Central memory CD4-positive, alpha-beta T cell (primary cell): ENCODE results near the gene CACFD1.
"Not testable (repeated sequence)": the region's sequence is repeated elsewhere in the genome, so short reads cannot be mapped to it uniquely, and the experiment has no call there.

Source experiments
- DNase-seq: peaks from one replicate; pipeline ENCODE4 v3.0.0; 2022

Gene CACFD1

GRCh38 chr9:133440874-133441273 lies 18.9 kb upstream of the CACFD1 start:
- DNase-seq, result no peak

- DNase-seq, result no peak
These were observed 18.2 kb upstream of the CACFD1 start for GRCh38 chr9:133441571-133441970.

DNA sequence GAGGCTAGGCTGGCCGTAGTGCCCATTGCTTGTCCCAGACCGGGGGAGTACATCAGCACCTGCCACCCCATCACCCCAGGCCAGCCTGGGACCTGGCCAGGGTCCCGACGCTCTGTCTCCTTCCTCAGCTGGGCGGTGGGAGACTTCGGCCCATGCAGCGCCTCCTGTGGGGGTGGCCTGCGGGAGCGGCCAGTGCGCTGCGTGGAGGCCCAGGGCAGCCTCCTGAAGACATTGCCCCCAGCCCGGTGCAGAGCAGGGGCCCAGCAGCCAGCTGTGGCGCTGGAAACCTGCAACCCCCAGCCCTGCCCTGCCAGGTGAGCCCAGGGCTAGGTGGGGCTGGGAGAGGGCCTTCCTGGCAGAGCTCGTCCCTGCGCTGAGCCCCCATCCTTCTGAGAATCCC lies 16.5 kb upstream of the CACFD1 start:
- DNase-seq, result no peak

DNA sequence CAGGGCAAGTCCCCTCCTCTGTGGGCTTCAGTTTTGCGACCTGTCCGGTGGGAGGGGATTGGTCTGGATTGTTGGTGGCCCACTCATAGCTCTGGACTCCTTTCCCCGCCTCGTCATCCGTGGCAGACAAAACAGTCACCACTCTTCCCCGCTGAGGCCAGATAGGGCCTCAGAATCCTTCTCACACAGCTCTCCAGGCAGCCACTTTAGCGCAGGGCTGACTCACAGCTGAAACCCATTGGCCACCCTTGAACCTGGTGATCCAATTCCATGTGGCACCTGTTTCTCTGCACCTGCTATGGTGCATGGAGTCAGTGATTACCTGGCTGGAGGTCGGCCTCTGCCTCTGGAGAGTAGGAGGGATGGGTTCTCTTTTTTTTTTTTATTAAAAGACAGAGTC lies 15.8 kb upstream of the CACFD1 start:
- DNase-seq, result no peak

DNA sequence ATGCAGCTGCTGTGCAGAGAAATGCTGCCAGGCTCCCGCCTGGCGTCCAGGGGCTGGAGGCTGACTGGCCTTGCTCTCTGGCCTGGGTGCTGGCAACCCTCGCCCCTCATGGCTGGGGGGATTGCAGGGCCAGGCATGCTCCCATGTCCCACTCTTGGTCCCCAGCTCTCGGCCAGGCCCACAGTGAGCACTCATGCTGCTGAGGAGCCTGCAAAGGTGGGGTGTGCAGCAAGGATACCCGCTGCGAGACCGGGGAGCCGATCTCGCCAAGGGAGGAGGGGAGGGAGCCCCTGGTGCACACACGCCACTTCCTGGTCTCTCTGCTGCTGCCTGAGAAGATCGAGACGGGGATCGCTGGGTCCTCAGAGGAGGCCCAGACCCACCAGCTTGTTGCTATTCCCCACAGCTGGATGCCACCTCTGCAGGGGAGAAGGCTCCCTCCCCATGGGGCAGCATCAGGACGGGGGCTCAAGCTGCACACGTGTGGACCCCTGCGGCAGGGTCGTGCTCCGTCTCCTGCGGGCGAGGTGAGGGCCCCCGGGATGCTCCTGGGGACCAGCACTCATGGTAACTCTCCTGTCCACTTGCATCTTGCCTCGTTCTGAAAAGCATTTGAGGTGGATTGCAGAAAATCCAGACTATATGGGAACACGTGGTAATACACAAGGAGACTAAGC lies 14.3 kb upstream of the CACFD1 start:
- no peak for DNase-seq

GRCh38 chr9:133448487-133448972 lies 11.2 kb upstream of the CACFD1 start:
- DNase-seq, result no peak

GRCh38 chr9:133449760-133450159 lies 10.0 kb upstream of the CACFD1 start:
- no peak for DNase-seq

GRCh38 chr9:133451865-133452264 lies 7.9 kb upstream of the CACFD1 start:
- not testable (repeated sequence) for DNase-seq

GRCh38 chr9:133452562-133452961 lies 7.2 kb upstream of the CACFD1 start:
- no peak for DNase-seq

DNA sequence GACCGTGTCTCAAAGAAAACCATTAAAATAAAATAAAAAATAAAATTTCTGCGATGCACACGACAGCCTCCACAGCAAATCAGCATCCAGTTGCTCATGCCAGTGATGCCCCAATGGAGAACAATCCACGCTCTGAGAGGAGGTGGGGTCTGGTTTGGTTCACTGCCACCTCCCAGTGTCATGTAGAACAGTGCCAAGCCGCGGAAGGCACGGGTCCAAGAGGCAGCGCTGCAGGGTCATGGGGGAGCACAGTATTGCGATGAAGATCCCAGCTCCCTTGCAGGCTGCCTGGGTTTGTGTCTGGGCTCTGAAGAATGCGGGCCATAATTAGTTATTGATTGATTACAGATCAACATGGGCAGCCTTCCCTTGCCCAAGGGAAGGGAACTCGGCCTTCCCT lies 6.1 kb upstream of the CACFD1 start:
- no peak for DNase-seq

- no peak for DNase-seq
These were observed 5.5 kb upstream of the CACFD1 start for GRCh38 chr9:133454325-133454724.

GRCh38 chr9:133454943-133455673 lies 4.7 kb upstream of the CACFD1 start:
- DNase-seq, result no peak

- no peak for DNase-seq
These were observed 3.8 kb upstream of the CACFD1 start for GRCh38 chr9:133455936-133456335.

GRCh38 chr9:133456409-133456808 lies 3.4 kb upstream of the CACFD1 start:
- no peak for DNase-seq

- DNase-seq, result no peak
These were observed 2.5 kb upstream of the CACFD1 start for GRCh38 chr9:133457233-133457632.

DNA sequence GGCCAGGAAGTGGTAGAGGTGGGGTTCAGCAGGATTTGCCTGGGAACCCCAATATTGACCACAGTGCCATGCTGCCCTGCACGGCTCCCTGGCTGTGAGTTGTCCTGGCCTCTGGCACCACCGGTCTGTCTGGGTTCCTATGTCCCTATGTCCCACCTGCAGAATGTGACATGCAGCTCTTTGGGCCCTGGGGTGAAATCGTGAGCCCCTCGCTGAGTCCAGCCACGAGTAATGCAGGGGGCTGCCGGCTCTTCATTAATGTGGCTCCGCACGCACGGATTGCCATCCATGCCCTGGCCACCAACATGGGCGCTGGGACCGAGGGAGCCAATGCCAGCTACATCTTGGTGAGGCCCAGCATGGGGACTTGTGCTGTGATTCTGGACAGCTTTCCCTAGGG lies 2.0 kb upstream of the CACFD1 start:
- DNase-seq, result no peak

DNA sequence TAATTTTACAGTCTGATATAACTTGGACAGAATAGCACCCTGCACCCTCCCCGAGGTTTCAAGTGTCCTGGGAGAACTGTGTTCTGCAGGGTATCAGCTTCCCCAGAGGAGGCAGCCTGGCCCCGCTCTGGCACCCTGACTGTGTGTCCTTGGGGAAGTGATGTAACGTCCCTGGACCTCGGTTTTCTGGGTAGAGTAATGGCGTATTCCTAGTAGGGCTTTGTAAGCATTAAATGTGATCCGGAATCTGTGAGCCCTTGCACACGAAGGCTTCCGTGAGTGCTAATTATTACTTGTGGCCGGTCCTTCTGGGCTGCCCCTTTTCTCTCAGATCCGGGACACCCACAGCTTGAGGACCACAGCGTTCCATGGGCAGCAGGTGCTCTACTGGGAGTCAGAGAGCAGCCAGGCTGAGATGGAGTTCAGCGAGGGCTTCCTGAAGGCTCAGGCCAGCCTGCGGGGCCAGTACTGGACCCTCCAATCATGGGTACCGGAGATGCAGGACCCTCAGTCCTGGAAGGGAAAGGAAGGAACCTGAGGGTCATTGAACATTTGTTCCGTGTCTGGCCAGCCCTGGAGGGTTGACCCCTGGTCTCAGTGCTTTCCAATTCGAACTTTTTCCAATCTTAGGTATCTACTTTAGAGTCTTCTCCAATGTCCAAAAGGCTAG lies 1.0 kb upstream of the CACFD1 start:
- DNase-seq, result no peak

GRCh38 chr9:133460405-133461175 lies 812 bp downstream of the CACFD1 start:
- no peak for DNase-seq

GRCh38 chr9:133461975-133462374 lies 2.2 kb downstream of the CACFD1 start:
- DNase-seq, result no peak

- DNase-seq, result no peak
These were observed 3.6 kb downstream of the CACFD1 start for GRCh38 chr9:133463234-133463863.

GRCh38 chr9:133463864-133464615 lies 4.3 kb downstream of the CACFD1 start:
- DNase-seq, result no peak

DNA sequence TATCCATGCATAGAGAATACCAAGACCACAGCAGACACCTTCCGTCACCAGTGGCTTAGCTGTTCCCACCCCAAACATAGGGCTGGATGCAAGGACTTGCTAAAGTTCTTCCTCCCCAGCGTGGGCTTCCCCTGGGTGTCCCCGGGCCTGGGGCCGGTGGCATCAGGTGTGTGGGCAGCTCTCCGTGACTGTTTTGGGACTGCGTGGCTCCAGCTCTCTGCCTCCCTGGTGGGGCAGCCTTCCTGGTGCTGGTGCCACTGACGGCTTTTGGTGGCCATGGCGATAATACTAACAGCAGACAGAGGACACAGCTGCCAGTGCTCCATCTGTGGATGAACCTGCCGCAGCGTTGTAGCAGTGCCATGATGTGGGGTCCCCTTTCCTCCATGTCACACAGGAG lies 4.9 kb downstream of the CACFD1 start:
- DNase-seq, result no peak
